ENCODE results near the gene PTTG1IP.

Gene PTTG1IP

GRCh38 chr21:44810779-44811178 is 62.7 kb downstream of the PTTG1IP start:
- H3K4me2 ChIP-seq: no peak overlapping the region
- no peak overlapping the region for H3K4me3 ChIP-seq (IDR thresholded peaks at IDR 0.05; ENCODE audit: insufficient read depth, low read depth, low read length)
- TF ChIP-seq CTCF (conservative IDR thresholded peaks at IDR 0.05; ENCODE audit: low read depth, low read length): no peak
- 0 out of 2 replicates have a peak, but pooled peaks cover under 1% of the 10 kb centered on the region for H4K20me1 ChIP-seq (ENCODE audit: insufficient read depth)
- peaks cover 46% of the 10 kb centered on the region for H3K79me2 ChIP-seq (ENCODE audit: insufficient read depth, low read depth)
- H3K27me3 ChIP-seq (ENCODE audit: insufficient read depth, low read depth): no peaks in the 10 kb centered on the region
- H3K36me3 ChIP-seq (ENCODE audit: insufficient read depth): peaks cover 5% of the 10 kb centered on the region; the same call in 1 of the 2 replicates
- H3K27ac ChIP-seq: no peak overlapping the region
- H3K4me1 ChIP-seq (ENCODE audit: low read depth, poor library complexity, severe bottlenecking): no peaks in the 10 kb centered on the region
- no peak overlapping the region for H2AFZ ChIP-seq (ENCODE audit: low read depth)
- no peak overlapping the region for H3K9ac ChIP-seq

DNA sequence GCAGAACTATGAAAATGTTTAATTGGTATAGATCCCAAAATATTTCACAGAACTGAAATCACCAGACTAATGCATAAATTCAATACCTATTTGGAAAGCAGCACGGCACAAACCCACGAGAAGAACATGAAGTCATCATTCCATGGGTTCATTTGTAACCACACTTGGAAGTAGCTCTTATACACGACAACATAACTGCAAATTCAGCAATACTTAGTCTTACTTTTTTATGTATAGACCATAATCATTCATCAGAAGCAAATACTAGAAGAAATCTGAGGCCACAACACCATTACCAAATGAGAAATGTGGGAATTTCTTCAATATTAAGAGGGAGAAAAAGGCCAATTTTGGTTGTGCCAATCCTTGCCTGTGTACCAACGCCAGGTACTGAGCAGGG is 67.6 kb downstream of the PTTG1IP start:
- Histone ChIP-seq H3K27ac (no peak overlapping the region), H3K79me2 (ENCODE audit: insufficient read depth, low read depth) (peaks cover 16% of the 10 kb centered on the region)

GRCh38 chr21:44805226-44805625 is 68.3 kb downstream of the PTTG1IP start:
- Histone ChIP-seq H2AFZ (ENCODE audit: low read depth) (no peak overlapping the region), H3K27me3 (ENCODE audit: insufficient read depth, low read depth) (no peaks in the 10 kb centered on the region), H3K9ac (no peak overlapping the region), H3K4me2 (no peak overlapping the region), H3K27ac (no peak overlapping the region), H4K20me1 (ENCODE audit: insufficient read depth) (peaks cover 3% of the 10 kb centered on the region; the same call in 1 of the 2 replicates), H3K36me3 (ENCODE audit: insufficient read depth) (peaks cover 18% of the 10 kb centered on the region; the same call in 1 of the 2 replicates), H3K4me1 (ENCODE audit: low read depth, poor library complexity, severe bottlenecking) (peaks cover 14% of the 10 kb centered on the region), H3K79me2 (ENCODE audit: insufficient read depth, low read depth) (peaks cover 23% of the 10 kb centered on the region), H3K4me3 (IDR thresholded peaks at IDR 0.05; ENCODE audit: insufficient read depth, low read depth, low read length) (no peak overlapping the region)
- TF ChIP-seq CTCF (conservative IDR thresholded peaks at IDR 0.05; ENCODE audit: low read depth, low read length): no peak

More for the DNA sequence above, 67.6 kb downstream of the PTTG1IP start:
- Histone ChIP-seq H3K4me1 (ENCODE audit: low read depth, poor library complexity, severe bottlenecking) (peaks cover 9% of the 10 kb centered on the region), H3K4me2 (no peak overlapping the region), H4K20me1 (ENCODE audit: insufficient read depth) (no peaks in the 10 kb centered on the region), H3K27me3 (ENCODE audit: insufficient read depth, low read depth) (no peaks in the 10 kb centered on the region), H3K36me3 (ENCODE audit: insufficient read depth) (peaks cover 18% of the 10 kb centered on the region; the same call in 1 of the 2 replicates), H3K9ac (no peak overlapping the region), H3K4me3 (IDR thresholded peaks at IDR 0.05; ENCODE audit: insufficient read depth, low read depth, low read length) (no peak overlapping the region), H2AFZ (ENCODE audit: low read depth) (no peak overlapping the region)
- TF ChIP-seq CTCF (conservative IDR thresholded peaks at IDR 0.05; ENCODE audit: low read depth, low read length): no peak

DNA sequence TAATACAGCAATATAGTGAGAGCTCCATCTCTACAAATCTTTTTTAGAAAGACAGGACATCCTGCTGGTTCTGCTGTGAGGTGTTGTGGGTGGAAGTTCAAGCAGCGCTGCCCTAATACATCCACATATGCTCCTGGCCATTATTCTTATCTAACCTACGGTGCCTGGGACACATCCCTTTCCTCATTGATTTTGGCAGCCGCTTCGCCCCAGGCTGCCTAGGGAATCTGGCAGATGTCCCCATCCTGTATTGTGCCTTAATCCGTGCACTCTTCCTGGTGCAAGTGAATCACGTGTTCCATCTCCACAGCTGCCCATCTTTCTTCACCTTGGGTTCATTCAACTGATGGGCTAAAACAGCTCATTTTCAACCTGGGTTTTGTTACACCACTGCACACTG is 68.7 kb downstream of the PTTG1IP start:
- no peak for TF ChIP-seq CTCF (conservative IDR thresholded peaks at IDR 0.05; ENCODE audit: low read depth, low read length)
- peaks cover 7% of the 10 kb centered on the region; the same call in 1 of the 2 replicates for H4K20me1 ChIP-seq (ENCODE audit: insufficient read depth)
- H3K9ac ChIP-seq: no peak overlapping the region
- H3K27ac ChIP-seq: no peak overlapping the region
- no peaks in the 10 kb centered on the region for H3K27me3 ChIP-seq (ENCODE audit: insufficient read depth, low read depth)
- H3K4me3 ChIP-seq (IDR thresholded peaks at IDR 0.05; ENCODE audit: insufficient read depth, low read depth, low read length): no peak overlapping the region
- H3K36me3 ChIP-seq (ENCODE audit: insufficient read depth): peaks cover 18% of the 10 kb centered on the region; the same call in 1 of the 2 replicates
- H3K4me1 ChIP-seq (ENCODE audit: low read depth, poor library complexity, severe bottlenecking): peaks cover 19% of the 10 kb centered on the region
- no peak overlapping the region for H2AFZ ChIP-seq (ENCODE audit: low read depth)
- peaks cover 27% of the 10 kb centered on the region for H3K79me2 ChIP-seq (ENCODE audit: insufficient read depth, low read depth)
- H3K4me2 ChIP-seq: no peak overlapping the region
